Lower leg skin (tissue), 3 donors: ENCODE results near the gene CCDC78.

Source experiments
- POLR2A ChIP-seq, 2 donors: fragments of 450-650 bp; IDR thresholded peaks; one replicate each; pipeline ENCODE4 v1.6.1; 2016 to 2017; ENCODE audit warnings: antibody characterized with exemption in 2 of 2, mild to moderate bottlenecking in 1 of 2, moderate library complexity in 1 of 2
- TF ChIP-seq, protein P1 (sequence below), 3 donors: fragments of 450-650 bp; IDR thresholded peaks; one replicate each; pipeline ENCODE4 v1.5.1; 2016; ENCODE audit warnings: antibody characterized with exemption in 3 of 3, mild to moderate bottlenecking in 3 of 3, moderate library complexity in 2 of 3

- TF ChIP-seq POLR2A (IDR thresholded peaks at IDR 0.05), result no peak
- TF ChIP-seq, protein P1, sequence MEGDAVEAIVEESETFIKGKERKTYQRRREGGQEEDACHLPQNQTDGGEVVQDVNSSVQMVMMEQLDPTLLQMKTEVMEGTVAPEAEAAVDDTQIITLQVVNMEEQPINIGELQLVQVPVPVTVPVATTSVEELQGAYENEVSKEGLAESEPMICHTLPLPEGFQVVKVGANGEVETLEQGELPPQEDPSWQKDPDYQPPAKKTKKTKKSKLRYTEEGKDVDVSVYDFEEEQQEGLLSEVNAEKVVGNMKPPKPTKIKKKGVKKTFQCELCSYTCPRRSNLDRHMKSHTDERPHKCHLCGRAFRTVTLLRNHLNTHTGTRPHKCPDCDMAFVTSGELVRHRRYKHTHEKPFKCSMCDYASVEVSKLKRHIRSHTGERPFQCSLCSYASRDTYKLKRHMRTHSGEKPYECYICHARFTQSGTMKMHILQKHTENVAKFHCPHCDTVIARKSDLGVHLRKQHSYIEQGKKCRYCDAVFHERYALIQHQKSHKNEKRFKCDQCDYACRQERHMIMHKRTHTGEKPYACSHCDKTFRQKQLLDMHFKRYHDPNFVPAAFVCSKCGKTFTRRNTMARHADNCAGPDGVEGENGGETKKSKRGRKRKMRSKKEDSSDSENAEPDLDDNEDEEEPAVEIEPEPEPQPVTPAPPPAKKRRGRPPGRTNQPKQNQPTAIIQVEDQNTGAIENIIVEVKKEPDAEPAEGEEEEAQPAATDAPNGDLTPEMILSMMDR (IDR thresholded peaks at IDR 0.05), result no peak
These were observed 5.7 kb downstream of the CCDC78 start for GRCh38 chr16:720447-720989.
